Keratinocyte (primary cell): ENCODE results near the gene TTC24. TPM values are rescaled to one million over a fixed set of nuclear protein-coding genes. Genes with fewer than 3 reads are reported as not detected.
A peak's percentile ranks its signal among the peaks of the same experiment; 100 is the strongest.
"Not testable (repeated sequence)": the region's sequence is repeated elsewhere in the genome, so short reads cannot be mapped to it uniquely, and the experiment has no call there.

ENCODE experiments used
- DNase-seq: peaks from one replicate; pipeline ENCODE4 v3.0.0-alpha.2; 2011; ENCODE audit warnings: low read depth, missing footprints, low spot score
- FAIRE-seq: peaks from 2 replicates; lab custom pipeline; 2011; peaks lifted over from hg19 to GRCh38; lab: Jason Lieb, UNC
- H2AFZ ChIP-seq: 2 replicates; pipeline ENCODE4 v1.6.0; 2012; ENCODE audit warnings: low read length, control low read depth, inconsistent platforms; ENCODE audit not compliant: control insufficient read depth
- H3K27ac ChIP-seq: 2 replicates; pipeline ENCODE4 v1.5.1; 2011; ENCODE audit warnings: low read length; ENCODE audit not compliant: control insufficient read depth, insufficient read depth
- H3K27me3 ChIP-seq: 3 replicates; pipeline ENCODE4 v1.6.0; 2011; ENCODE audit warnings: low read length; ENCODE audit not compliant: control insufficient read depth, insufficient read depth; ENCODE audit errors: extremely low read depth
- H3K36me3 ChIP-seq, 2 experiments: 2 replicates in 1 of 2; 3 replicates in 1 of 2; pipeline ENCODE4 v1.5.1; 2011; ENCODE audit warnings: low read length in 2 of 2, mild to moderate bottlenecking in 1 of 2; ENCODE audit not compliant: control insufficient read depth in 2 of 2, insufficient read depth in 2 of 2; ENCODE audit errors: extremely low read depth in 1 of 2
- H3K4me1 ChIP-seq: 3 replicates; pipeline ENCODE4 v1.5.1; 2011; ENCODE audit warnings: low read length; ENCODE audit not compliant: control insufficient read depth, insufficient read depth; ENCODE audit errors: extremely low read depth
- H3K4me2 ChIP-seq: 3 replicates; pipeline ENCODE4 v1.6.0; 2011; ENCODE audit warnings: low read depth, low read length; ENCODE audit not compliant: control insufficient read depth, insufficient read depth; ENCODE audit errors: extremely low read depth
- H3K4me3 ChIP-seq, 3 experiments: fragments of 200-600 bp in 1 of 3; sonication (generic) in 1 of 3; 2 replicates in 2 of 3; 3 replicates in 1 of 3; pipeline ENCODE4 v1.5.1; 2011 to 2016; ENCODE audit warnings: low read length in 3 of 3, mild to moderate bottlenecking in 3 of 3, control low read depth in 2 of 3, inconsistent platforms in 1 of 3, low read depth in 1 of 3, mixed read lengths in 1 of 3, mixed run types in 1 of 3, moderate library complexity in 1 of 3; ENCODE audit not compliant: control insufficient read depth in 2 of 3, insufficient read depth in 2 of 3; ENCODE audit errors: extremely low read depth in 1 of 3
- H3K79me2 ChIP-seq: 2 replicates; pipeline ENCODE4 v1.6.0; 2012; ENCODE audit warnings: low read length; ENCODE audit not compliant: control insufficient read depth, insufficient read depth
- H3K9ac ChIP-seq: 3 replicates; pipeline ENCODE4 v1.6.0; 2011; ENCODE audit warnings: low read length; ENCODE audit not compliant: control insufficient read depth, insufficient read depth; ENCODE audit errors: extremely low read depth
- H3K9me1 ChIP-seq: 3 replicates; pipeline ENCODE4 v1.6.0; 2011; ENCODE audit warnings: low read length; ENCODE audit not compliant: control insufficient read depth, insufficient read depth; ENCODE audit errors: extremely low read depth
- H3K9me3 ChIP-seq: 2 replicates; pipeline ENCODE4 v1.5.1; 2012; ENCODE audit warnings: low read depth, low read length; ENCODE audit not compliant: control insufficient read depth
- H4K20me1 ChIP-seq: 3 replicates; pipeline ENCODE4 v1.6.0; 2011; ENCODE audit warnings: low read length; ENCODE audit not compliant: control insufficient read depth, insufficient read depth; ENCODE audit errors: extremely low read depth
- CTCF ChIP-seq, 3 experiments: IDR thresholded peaks in 1 of 3; conservative IDR thresholded peaks in 1 of 3; optimal IDR thresholded peaks in 1 of 3; 2 replicates in 2 of 3; 3 replicates in 1 of 3; pipeline versions ENCODE3 to v1.5.1; 2011; ENCODE audit warnings: low read length in 3 of 3, mild to moderate bottlenecking in 3 of 3, moderate library complexity in 2 of 3, control low read depth in 1 of 3, inconsistent platforms in 1 of 3; ENCODE audit not compliant: insufficient read depth in 2 of 3; ENCODE audit errors: extremely low read depth in 1 of 3
- EZH2 ChIP-seq: IDR thresholded peaks from one replicate; pipeline ENCODE4 v1.6.1; 2012; ENCODE audit warnings: inconsistent platforms, mild to moderate bottlenecking, low read length, moderate library complexity
- dilution Hi-C: fragments of 300-500 bp; cut with MboI; formaldehyde crosslinking; loops from one replicate; pipeline ENCODE4 v1.7.0; 2020; ENCODE audit warnings: low sequenced_read_pairs; ENCODE audit not compliant: extremely low pct_ligation_motif_present
- polyA plus RNA-seq, 5 experiments: library from polyadenylated mRNA; depleted of rRNA in 3 of 5; stranded (reverse) in 3 of 5; stranded (forward) in 1 of 5; unstranded in 1 of 5; fragments of >200 nt; gene quantifications; 1 replicate in 1 of 5; 2 replicates in 3 of 5; 3 replicates in 1 of 5; pipeline versions ENCODE4 v1.2.1 to v1.2.3, GENCODE V29; 2011 to 2012; ENCODE audit warnings: missing spikeins in 2 of 5, low read depth in 1 of 5, low replicate concordance in 1 of 5

TTC24 gene
- polyA plus RNA-seq, 1 donor (not counting 4 experiments of a cell fraction or from before 2014, with no cell fraction given): not detected

GRCh38 chr1:156608036-156608674 is 28.6 kb downstream of the TTC24 start:
- TF ChIP-seq EZH2 (no peak), CTCF (optimal IDR thresholded peaks at IDR 0.05 in 1 of 3, IDR thresholded peaks at IDR 0.05 in 1 of 3, conservative IDR thresholded peaks at IDR 0.05 in 1 of 3; ENCODE audit: extremely low read depth in 1 of 3, insufficient read depth in 2 of 3, low read length in 3 of 3) (peak; percentile 84 to 94 (median 91))
- H2AFZ ChIP-seq: no peak overlapping the region

GRCh38 chr1:156608981-156609380 is 29.5 kb downstream of the TTC24 start:
- no peaks in the 10 kb centered on the region for H3K9me3 ChIP-seq
- no peak overlapping the region for H3K9ac ChIP-seq
- no peak for FAIRE-seq
- H3K36me3 ChIP-seq: no peaks in the 10 kb centered on the region
- H3K4me2 ChIP-seq: no peak overlapping the region
- dilution Hi-C loops: no loop called here
- H3K79me2 ChIP-seq: no peaks in the 10 kb centered on the region
- no peak overlapping the region for H2AFZ ChIP-seq
- no peaks in the 10 kb centered on the region for H3K9me1 ChIP-seq
- no peaks in the 10 kb centered on the region for H3K4me1 ChIP-seq
- H3K4me3 ChIP-seq: no peak overlapping the region
- H4K20me1 ChIP-seq: peaks cover 2% of the 10 kb centered on the region
- H3K27me3 ChIP-seq: no peaks in the 10 kb centered on the region
- no peak for DNase-seq
- TF ChIP-seq EZH2 (no peak), CTCF (optimal IDR thresholded peaks at IDR 0.05 in 1 of 3, IDR thresholded peaks at IDR 0.05 in 1 of 3, conservative IDR thresholded peaks at IDR 0.05 in 1 of 3; ENCODE audit: extremely low read depth in 1 of 3, insufficient read depth in 2 of 3, low read length in 3 of 3) (peak; percentile 69 to 83 (median 73))
- no peak overlapping the region for H3K27ac ChIP-seq

More at GRCh38 chr1:156608036-156608674, 28.6 kb downstream of the TTC24 start:
- Histone ChIP-seq H3K36me3 (no peaks in the 10 kb centered on the region), H3K9me3 (no peaks in the 10 kb centered on the region), H3K9me1 (no peaks in the 10 kb centered on the region), H3K79me2 (no peaks in the 10 kb centered on the region), H3K27me3 (no peaks in the 10 kb centered on the region), H3K4me1 (peaks cover under 1% of the 10 kb centered on the region), H3K9ac (no peak overlapping the region), H4K20me1 (peaks cover 2% of the 10 kb centered on the region), H3K4me2 (peak overlapping the region; percentile 47), H3K27ac (no peak overlapping the region), H3K4me3 (no peak overlapping the region)
- FAIRE-seq: peak; percentile 84
- dilution Hi-C loops: no loop called here
- DNase-seq: no peak

GRCh38 chr1:156610072-156610471 is 30.5 kb downstream of the TTC24 start:
- H3K79me2 ChIP-seq, H3K9me1 ChIP-seq, H3K27ac ChIP-seq, H2AFZ ChIP-seq, H4K20me1 ChIP-seq, H3K27me3 ChIP-seq, H3K9me3 ChIP-seq, H3K36me3 ChIP-seq, H3K9ac ChIP-seq, H3K4me3 ChIP-seq, DNase-seq, FAIRE-seq, dilution Hi-C loops, H3K4me1 ChIP-seq, H3K4me2 ChIP-seq: not testable (repeated sequence)
